ENCODE measurements around the gene BAZ1A.
A peak's percentile ranks its signal among the peaks of the same experiment; 100 is the strongest.
"Not testable (repeated sequence)": the region's sequence is repeated elsewhere in the genome, so short reads cannot be mapped to it uniquely, and the experiment has no call there.

Gene BAZ1A

DNA sequence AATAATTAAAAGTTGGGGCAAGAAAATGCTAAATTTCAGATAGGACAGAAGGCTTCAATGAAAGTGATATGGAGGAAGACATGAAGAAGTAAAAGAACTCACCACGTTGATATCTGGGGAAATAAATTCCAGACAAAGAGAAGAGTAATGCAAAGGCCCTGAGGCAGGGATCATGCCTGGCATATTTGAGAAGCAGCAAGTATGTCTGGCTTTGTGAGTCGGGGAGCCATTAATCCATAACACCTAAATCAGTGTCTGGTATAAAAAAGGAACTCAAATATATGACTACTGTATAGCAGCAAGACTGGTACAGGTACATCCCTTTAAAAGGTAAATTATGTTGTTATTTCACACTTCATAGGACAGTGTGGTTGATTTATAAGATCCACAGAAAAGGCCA lies 16.4 kb downstream of the BAZ1A start:
- DNase-seq (ENCODE audit: low spot score): no peak

DNA sequence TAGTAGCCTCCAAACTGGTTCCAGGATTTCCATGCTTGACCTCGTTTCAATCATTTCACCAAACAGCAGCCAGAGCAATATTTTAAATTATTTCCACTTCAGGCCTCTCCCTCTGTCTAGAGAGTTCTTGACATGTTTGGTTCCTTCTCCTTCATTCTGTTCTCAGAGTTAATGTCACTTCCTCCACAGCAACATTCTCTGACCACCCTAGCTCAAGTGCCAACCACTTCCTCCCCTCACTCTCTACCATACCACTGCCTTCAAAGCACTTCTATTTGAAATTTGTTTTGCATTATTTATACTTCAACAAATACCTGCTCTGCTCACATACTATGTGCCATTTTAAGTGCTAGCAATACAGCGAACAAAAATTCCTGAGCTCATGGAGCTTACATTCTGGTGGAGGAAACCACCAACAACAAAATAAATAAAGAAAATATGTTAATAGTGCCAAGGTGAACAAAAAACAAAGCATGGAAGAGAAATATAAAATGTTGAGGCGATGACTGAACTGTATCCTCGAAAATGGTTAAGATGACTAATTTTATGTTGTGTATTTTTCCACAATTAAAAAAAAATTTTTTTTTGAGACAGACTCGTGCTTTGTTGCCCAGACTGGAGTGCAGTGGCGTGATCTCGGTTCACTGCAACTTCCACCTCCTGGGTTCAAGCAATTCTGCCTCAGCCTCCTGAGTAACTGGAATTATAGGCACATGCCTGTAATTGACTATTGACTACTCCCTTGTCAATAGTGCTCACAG lies 17.3 kb downstream of the BAZ1A start:
- no peak for DNase-seq (ENCODE audit: low spot score)

DNA sequence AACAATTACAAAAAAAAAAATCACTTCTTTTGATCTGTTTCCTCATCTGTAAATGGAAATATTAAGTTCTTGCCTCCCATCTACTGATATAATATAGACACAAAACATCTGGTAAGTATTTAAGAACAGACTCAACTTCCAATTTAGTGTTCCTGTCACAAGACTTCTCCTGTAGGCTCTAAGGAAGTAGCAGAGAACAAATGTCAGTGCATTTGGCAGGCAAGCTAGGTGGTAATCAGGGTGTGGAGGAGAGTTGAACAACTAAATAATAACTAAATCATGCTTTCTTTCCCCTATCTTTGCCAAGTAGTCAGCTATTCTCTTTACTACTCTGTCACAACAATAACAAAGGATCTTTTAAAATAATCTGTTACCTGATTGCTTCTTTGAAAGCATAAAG lies 22.1 kb downstream of the BAZ1A start:
- DNase-seq (ENCODE audit: low spot score): no peak

DNA sequence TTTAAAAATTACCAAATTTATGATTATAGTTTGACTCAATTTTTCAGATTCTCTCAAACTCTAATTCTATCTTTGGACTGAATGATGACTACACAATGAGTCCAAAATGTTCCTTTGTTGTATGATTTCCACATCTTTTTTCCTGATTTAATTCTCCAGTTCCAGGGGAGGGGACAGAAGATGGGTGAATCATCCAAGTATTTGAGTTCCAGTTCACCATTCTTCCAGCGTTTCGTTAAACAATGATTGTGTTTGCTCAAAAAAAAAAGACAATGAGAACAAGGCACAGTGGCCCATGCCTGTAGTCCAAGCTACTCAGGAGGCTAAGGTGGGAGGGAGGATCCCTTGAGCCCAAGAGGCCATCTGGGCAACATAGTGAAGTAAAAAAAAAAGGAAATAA lies 23.8 kb downstream of the BAZ1A start:
- DNase-seq (ENCODE audit: low spot score): no peak

DNA sequence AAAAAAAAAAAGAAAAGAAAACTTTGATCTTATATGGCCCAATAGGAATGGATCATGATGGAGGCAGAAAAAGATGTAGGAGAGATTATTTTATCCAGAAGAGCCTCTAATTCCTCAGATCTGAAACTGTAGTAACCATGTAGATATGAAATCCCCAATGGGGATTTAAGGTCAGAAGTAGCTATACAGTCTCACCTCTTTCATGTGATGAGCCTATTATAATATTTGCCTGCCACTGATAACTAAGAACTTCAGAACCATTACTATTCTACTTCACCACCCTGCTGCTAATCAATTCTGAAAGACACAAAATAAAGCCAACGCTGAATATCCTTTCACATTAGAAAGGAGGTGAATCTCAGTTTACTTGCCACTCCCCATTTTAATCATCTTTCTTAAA lies 29.3 kb downstream of the BAZ1A start:
- no peak for DNase-seq (ENCODE audit: low spot score)

DNA sequence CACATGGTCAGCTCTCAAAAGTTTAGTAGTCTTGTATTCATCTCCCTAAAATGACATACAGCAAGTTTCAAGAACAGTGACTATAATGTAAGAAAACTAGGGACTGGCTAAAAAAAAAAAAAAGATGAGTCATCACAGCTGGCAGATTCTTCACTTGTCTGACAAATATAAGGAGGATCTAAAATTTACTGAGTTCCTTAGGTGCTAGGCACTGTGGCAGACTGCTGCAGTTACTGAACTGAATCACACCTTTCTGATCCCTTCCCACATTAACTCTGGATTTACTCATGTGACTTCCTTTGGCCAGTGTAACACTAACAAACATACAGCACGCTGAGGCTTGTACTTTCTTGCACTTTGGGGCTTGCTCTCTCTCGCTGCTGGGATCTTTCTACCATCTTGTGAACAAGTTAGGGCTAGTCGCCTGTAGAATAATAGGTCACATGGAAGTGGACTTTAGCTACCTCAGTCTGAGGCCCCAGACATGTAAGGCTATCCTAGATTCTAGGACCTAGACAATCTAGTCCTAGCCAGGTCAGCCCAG lies 32.1 kb downstream of the BAZ1A start:
- no peak for DNase-seq (ENCODE audit: low spot score)

DNA sequence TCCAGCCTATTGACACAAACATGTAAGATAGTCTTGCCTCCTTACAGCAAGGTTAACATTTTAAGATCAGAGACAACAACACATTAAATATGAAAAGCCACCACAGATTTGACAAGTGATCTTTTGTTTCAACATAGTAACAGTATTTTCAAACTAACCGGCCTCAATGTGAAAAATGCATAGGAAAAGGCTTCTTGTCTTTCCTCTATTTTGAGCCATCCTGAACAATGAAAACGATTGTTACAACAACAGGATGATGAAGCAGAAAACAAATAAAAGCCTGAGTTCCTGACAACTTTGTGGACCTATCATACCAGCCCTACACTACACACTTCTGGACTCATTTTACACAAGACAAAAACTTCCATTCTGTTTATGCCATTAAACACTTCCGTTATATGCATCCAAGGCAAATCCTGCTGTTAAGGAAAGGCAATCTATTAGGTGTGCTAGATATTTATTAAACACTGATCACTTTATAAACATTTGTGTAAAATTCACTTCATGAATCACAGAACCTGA lies 37.3 kb downstream of the BAZ1A start:
- DNase-seq (ENCODE audit: low spot score): peak; percentile 11

DNA sequence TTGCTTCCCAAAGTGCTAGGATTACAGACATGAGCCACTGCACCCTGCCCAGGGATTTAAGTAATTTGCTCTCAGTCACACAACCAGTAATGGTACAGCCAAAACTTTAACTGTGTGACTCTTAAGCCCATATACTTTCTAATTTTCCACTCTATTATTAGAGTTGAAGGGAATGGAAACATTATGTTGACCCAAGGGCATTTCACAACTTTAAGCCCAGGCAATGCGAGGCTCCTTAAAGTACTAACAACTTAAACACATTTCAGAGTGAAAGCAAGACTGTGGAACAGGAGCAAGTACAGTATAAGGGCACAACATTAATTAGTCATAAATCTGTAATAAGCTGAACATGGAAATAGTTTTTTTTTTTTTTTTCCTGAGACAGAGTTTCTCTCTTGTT lies 39.8 kb downstream of the BAZ1A start:
- DNase-seq (ENCODE audit: low spot score): no peak

DNA sequence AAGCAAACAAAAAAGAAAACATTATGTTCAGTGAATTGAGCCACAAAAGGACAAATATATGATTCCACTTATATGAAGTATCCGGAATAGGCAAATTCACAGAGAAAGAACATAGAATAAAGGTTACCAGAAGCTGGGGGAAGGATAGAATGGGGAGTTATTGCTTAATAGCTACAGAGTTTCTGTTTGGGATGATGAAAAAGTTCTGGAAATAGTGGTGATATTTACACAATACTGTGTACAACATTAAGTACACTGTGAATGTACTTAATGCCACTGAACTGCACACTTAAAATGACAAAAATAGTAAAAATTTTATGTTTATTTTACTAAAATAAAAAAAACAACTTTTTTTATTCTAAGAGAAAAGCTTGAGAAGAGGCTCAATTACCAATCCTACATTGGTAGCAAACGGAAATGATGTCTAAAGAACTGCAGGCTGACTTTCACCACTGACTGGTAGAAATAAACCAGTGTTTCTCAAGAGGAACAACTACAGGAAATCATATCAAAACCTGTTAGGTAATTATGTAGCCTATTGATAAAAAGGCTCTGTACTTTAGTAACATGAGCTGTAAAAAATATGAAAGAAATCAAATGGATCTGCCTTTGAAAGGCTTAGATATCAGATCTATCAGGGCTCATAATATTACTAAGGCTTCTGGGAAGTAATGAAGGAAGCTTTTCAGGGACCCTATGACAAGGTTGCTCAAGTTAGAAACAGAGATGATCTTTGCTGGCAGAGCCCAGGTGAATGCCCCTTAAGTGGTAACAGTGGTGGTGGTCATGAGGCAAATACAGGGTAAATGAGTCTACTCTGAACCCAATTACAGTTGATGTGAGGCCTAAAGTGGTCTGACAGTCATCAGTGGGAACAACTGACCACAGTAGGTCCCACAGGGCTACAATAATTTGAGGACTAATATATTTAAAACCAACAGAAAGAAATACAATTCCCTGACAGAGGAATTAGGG lies 41.3 kb downstream of the BAZ1A start:
- DNase-seq (ENCODE audit: low spot score): no peak

DNA sequence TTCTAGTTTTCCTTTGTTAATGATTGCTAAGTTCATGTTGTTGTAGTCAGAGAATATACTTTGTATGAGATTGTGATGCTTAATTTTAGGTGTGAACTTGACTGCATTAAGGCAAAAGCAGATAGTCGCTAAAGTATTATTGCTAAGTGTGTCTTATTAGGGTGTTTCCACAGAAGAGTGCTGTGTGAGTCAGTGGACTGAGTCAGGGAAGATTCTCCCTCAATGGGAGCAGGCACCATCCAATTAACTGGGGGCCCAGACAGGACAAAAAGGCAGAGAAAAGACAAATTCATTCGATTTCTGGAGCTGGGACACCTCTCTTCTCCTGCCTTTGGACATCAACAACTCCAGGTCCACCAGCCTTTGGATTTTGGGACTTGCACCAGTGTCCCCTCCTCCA lies 48.5 kb downstream of the BAZ1A start:
- no peak for DNase-seq (ENCODE audit: low spot score)

DNA sequence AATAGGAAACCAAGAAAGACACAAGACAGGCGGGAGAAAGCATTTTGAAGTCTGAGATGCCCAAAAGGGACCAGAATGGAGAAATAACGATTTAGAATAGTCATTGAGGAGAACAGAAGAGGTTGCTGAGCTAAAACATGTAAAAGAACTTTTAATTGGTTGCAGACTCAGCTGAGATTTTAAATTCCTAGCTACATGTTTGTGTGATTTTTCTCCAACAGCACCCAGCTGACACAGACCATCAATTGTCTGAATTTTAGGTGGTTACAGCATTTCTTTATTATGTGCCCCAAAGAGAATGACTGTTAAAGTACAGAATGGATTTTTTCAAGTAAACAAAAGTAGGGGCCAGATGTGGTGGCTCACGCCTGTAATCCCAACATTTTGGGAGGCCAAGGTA lies 50.3 kb downstream of the BAZ1A start:
- no peak for DNase-seq (ENCODE audit: low spot score)

DNA sequence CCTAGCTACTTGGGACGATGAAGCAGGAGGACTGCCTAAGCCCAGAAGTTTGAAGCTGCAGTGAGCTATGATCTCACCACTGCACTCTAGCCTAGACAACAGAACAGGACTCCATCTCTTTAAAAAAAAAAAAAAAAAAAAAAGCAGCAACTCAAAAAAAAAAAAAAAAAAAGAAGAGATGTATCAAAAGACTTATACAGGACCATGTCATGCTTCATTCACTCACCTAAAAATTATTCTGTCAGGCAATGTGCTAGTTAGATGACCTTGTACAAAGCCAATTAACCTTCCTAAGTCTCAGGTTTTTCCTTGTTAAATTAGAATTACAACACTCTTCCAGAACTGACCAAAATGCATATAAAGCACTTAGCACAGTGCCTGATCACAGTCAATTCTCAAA lies 50.9 kb downstream of the BAZ1A start:
- DNase-seq (ENCODE audit: low spot score): no peak

DNA sequence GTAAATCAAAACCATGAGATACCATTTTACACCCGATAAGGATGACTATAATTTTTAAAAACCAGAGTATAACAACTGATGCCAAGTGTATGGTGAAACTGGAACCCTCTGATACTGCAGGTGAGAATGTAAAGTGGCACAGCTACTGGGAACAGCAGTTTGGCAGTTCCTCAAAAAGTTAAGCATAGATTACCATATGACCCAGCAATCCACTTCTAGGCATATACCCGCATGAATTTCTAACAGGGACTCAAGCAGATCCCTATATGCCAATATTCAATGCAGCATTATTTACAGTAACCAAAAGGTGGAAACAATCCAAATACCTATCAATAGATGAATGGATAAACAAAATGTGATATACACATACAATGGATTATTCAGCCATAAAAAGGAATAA lies 57.4 kb downstream of the BAZ1A start:
- DNase-seq (ENCODE audit: low spot score): no peak

DNA sequence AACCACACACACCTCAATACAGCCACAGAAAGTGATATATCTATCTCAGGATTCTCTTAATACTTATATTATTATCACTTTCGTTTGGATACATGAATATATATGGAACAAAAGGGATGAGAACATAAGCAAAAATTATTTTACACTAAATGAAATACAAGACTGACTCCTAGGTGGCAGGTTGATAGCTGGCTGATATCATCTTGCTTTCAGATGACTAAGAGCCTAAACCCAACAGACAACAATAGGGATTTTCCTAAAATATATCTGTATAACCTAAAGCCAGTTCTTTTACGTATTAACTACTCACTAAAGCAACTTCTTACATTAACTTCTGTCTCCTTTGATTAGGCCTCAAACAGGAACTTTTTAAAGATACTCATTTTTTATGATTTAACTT lies 65.1 kb downstream of the BAZ1A start:
- no peak for DNase-seq (ENCODE audit: low spot score)

DNA sequence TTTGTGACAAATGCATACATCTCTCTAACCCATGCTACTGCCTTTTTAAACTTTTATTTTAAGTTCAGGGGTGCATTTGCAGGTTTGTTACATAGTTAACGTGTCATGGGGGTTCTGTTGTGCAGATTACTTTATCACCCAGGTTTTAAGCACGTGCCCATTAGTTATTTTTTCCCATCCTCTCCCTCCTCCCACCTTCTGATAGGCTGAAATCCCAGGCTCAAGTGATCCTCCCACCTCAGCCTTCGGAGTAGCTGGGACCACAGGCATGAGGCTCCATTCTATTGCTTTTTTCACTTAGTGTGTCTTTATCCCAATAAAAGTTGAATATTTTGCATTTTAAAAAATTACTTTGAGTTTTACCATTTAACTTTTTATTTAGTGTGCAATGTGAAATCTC lies 68.9 kb downstream of the BAZ1A start:
- DNase-seq (ENCODE audit: low spot score): no peak

DNA sequence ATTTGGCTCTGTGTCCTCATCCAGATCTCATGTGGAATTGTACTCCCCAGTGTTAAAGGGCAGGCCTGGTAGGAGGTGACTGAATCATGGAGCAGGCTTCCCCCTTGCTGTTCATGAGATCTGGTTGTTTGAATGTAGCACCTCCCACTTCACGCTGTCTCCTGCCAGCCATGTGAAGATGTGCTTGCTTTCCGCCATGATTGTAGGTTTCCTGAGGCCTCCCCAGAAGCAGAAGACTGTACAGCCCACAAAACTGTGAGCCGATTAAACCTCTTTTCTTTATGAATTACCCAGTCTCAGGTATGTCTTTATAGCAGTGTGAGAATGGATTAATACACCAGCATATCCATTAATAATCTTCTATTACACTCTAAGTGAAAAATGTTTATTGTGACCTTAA lies 70.2 kb downstream of the BAZ1A start:
- no peak for DNase-seq (ENCODE audit: low spot score)

DNA sequence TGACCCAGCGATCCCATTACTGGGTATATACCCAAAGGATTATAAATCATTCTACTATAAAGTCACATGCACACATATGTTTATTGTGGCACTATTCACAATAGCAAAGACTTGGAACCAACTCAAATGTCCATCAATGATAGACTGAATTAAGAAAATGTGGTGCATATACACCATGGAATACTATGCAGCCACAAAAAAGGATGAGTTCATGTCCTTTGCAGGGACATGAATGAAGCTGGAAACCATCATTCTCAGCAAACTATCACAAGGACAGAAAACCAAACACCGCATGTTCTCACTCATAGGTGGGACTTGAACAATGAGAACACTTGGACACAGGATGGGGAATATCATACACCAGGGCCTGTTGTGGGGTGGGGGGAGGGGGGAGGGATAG lies 76.3 kb downstream of the BAZ1A start:
- not testable (repeated sequence) for DNase-seq (ENCODE audit: low spot score)

DNA sequence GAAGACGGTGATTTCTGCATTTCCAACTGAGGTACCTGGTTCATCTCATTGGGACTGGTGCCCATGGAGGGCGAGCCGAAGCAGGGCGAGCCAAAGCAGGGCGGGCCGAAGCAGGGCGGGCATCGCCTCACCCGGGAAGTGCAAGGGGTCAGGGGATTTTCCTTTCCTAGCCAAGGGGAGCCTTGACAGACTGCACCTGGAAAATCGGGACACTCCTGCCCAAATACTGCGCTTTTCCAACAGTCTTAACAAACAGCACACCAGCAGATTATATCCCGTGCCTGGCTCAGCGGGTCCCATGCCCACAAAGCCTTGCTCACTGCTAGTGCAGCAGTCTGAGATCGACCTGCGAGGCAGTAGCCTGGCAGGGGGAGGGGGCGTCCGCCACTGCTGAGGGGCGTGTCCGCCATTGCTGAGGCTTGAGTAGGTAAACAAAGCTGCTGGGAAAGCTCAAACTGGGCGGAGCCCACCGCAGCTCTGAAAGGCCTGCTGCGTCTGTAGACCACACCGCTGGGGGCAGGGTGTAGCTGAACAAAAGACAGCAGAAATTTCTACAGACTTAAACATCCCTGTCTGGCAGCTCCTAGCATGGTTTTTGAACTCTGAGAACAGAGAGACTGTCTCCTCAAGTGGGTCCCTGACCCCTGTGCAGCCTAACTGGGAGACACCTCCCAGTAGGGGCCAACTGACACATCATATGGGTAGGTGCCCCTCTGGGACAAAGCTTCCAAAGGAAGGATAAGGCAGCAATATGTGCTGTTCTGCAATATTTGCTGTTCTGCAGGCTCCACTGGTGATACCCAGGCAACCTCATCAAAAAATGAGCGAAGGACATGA lies 77.2 kb downstream of the BAZ1A start:
- peak; percentile 15 for DNase-seq (ENCODE audit: low spot score)

DNA sequence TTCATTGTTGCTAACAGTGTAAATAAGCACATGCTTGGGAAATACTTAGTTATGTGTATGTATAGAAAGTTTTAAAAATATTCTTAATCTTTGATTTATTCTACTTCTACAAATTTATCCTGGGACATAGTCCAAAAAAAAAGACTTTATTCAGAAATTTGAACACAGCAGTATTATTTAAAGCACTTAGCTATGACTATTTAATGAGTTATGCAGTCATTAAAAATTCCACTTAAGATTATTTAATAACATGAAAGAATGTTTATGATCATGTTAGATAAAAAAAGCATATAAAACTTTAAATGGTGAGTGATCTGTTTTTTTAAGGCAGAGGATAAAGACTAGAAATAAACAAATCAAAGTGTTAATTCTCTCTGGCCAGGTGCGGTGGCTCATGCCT lies 78.3 kb downstream of the BAZ1A start:
- no peak for DNase-seq (ENCODE audit: low spot score)

DNA sequence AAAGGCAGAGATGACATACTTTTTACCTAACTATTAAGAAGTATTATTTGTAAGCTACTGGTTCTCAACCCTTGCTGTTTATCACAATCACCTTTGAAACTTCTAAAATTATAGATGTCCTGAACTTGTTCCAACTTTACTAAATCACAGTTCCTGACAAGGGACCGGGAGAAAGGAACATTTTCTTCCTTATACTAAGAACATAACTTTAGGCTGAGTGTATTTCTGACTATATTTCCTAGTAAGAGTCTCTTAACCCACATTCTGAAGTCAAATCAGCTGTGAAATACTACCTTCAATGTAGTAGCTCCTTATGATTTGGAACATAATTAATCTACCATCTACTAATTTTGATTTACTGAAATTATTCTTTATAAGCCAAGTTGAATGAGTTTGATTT lies 80.2 kb downstream of the BAZ1A start:
- DNase-seq (ENCODE audit: low spot score): no peak

DNA sequence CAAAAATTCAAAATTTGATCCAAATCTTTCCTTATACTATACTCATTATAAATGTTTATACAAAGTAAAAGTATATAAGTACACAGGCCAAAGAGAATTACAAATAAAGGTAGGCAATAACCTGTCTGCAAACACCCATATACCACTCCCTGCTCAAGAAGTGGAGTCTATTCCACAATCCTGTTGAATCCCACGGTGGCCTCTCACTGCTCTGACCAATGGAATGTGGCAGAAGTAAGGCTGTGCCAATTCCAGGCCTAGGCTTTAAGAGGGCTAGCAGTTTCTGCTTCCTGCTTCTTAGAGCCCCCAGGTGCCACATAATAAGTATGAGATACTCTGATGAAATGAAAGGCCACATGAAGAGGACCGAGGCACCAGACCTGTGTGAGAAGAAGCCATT lies 80.9 kb downstream of the BAZ1A start:
- DNase-seq (ENCODE audit: low spot score): no peak

DNA sequence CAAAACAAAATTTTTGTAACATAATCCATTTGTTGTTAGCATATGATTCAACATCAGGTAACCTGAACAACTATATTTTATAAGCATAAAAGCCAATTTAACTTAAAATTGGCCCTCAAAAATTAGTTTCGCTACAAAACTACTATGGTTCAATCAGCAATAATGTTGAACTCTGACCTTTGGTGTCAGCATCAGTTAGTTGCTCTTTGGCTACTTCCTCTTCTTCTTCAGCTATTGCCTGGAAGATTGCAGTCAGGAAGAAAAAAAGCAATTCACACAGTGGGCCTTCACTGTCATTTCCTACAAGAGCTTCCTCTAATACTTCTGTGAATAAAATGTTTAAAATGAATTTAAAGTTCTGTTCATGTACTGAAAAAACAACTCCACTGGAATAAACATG lies 82.6 kb downstream of the BAZ1A start:
- DNase-seq (ENCODE audit: low spot score): no peak
